HG03442 (cell line): ENCODE measurements around the gene DYSF.

ENCODE experiments used
- ATAC-seq: cut with Tn5 transposase; IDR thresholded peaks from one replicate; pipeline ENCODE4 v1.9.1; 2021; ENCODE audit warnings: mild to moderate bottlenecking, moderate library complexity; ENCODE audit not compliant: unreplicated experiment

DYSF gene

GRCh38 chr2:71564790-71565189, 111.4 kb downstream of the DYSF start:
- ATAC-seq, result no peak

- ATAC-seq, result no peak
Observed at GRCh38 chr2:71566372-71566771, 113.0 kb downstream of the DYSF start.

DNA sequence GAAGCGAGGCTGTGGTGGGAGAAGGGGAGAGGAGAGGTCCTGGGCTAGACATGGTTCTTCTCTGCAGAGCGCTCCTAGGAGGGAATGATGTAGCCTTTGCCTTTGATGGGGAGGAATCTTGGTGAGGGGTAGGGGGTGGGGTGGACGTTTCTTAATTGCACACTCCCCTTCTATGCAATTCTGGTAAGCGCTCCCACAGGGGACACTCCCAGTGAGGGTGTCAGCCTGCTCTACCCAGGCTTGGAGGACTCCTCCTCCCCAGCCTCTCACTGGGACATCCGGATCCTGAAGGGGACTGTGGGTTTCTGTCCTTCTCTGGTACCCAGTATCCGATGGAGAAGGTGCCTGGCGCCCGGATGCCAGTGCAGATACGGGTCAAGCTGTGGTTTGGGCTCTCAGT, 114.3 kb downstream of the DYSF start:
- no peak for ATAC-seq

- ATAC-seq, result no peak
Observed at GRCh38 chr2:71568103-71568502, 114.7 kb downstream of the DYSF start.

DNA sequence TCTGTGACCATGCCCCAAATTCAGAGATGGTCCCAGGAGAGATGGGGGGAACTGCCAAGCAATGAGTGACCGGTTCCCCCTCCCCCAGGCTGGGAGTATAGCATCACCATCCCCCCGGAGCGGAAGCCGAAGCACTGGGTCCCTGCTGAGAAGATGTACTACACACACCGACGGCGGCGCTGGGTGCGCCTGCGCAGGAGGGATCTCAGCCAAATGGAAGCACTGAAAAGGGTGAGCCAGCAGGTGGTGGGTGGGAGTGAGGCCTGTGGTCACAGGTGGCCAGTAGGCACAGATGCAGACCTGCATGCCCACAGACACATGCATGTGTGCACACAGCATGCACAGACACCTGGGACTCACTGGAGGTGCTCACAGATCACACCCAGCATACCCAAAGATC, 117.2 kb downstream of the DYSF start:
- no peak for ATAC-seq

DNA sequence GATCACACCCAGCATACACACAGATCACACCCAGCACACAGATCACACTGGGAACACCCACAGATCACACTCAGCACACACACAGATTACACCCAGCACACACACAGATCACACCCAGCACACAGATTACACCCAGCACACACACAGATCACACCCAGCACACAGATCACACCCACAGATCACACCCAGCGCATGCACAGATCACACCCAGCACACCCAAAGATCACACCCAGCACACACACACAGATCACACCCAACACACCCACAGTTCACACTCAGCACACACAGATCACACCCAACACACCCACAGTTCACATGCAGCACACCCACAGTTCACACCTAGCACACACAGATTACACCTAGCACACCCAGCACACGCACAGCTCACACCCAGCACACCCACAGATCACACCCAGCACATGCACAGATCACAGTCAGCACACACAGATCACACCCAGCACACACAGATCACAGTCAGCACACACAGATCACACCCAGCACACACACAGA, 117.6 kb downstream of the DYSF start:
- no peak for ATAC-seq

DNA sequence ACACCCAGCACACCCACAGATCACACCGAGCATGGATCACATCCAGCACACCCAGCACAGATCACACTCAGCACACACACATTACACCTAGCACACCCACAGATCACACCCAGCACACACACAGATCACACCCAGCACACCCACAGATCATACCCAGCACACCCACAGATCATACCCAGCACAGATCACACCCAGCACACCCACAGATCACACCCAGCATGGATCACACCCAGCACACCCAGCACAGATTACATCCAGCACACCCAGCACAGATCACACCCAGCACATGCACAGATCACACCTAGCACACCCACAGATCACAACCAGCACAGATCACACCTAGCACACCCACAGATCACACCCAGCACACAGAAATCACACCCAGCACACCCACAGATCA, 118.6 kb downstream of the DYSF start:
- no peak for ATAC-seq

DNA sequence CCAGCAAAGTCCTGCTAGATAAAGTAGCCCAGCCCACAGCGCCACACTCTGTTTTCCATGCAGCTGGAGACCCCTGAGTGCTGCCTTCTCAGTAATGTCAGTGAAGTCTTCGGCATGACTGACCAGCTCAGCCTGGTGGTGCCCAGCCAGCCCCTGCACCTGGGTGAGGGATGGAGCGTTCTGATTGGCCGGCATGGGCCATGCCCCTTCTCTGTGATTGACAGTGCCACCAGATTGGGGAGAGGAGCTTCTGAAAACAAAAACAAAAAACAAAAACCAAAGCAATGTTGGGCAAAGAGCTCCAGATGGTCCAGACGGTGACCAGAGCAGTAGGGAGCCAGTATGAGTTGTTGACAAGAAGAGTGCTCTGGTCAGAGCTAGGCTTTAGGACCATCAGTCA, 122.6 kb downstream of the DYSF start:
- ATAC-seq, result no peak

DNA sequence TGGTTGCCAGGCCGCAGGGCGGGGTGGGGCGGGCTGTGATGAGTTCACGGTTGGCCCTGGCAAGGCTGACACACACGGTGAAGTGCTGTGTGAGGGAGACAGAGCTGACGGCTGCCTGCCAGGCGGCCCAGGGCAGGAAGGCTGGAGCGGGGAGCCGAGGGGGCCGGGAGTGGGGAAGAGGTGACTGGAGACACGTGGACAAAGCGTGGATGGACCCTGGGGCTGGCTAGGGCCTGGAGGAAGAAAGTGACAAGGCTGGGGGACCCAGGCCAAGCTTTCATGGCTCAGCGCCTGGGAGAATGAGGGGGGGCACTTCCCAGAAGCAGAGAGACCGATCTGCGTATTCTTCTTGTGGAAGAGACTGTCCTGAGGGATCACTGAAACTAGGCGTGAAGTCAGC, 123.2 kb downstream of the DYSF start:
- ATAC-seq, result no peak

- ATAC-seq, result no peak
Observed at GRCh38 chr2:71577209-71577608, 123.8 kb downstream of the DYSF start.

GRCh38 chr2:71578767-71579342, 125.5 kb downstream of the DYSF start:
- no peak for ATAC-seq

DNA sequence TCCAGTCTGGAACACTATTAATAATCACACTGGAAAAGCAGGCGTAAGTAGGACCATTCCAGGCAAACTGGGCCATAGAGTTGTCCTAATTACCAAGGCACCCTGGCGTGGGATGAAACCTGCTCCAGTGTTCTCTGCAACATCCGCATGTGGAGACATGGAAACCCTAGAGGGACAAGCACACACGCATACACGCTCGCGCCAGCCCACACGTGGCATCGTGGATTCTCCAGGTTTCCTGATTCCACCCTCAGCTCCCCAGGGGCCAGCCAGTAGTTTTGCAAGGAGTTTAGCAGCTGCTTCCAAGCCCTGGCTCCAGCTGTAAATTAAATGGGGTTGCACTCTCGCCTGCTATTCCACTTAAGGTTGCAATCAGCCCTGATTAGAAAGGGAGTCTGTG, 127.7 kb downstream of the DYSF start:
- ATAC-seq, result no peak

DNA sequence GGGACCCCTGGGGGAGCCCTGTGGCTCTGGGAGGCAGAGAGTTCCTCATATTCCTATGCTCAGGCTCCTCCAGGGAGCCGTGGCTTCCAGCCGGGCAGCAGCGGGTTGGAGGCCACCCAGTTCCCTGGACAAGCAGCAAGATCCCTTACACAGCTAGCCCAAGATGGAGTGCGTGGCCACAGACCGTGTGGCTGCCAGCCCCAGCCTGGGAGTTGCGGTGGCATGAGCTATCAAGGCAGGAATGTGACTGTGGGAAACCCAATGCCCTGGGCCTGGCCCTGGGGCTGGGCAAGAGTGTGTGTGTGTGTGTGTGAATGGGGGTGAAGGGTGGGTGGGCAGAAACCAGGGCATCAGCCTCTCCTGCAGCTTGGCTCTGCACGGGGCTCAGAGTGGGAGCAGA, 130.5 kb downstream of the DYSF start:
- ATAC-seq, result no peak

DNA sequence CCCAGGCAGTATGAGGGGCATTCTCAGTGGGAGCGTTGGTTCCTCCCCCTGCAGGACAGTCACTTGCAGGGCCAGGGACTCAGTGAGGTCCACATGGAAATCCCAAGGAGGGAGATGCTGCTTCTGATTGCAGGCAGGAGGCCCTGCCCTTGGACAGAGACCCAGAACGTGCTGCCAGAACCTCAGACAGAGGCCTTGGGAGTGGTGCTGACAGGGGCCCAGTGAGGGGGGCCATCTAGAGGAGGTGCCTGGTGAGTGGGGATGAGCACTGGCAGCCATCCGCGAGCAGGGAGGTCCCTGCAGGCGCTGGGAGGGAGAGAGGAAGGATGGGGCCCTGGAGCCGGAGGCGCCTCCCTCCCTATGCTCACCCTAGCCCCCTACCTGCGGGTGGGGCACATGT, 133.1 kb downstream of the DYSF start:
- no peak for ATAC-seq

DNA sequence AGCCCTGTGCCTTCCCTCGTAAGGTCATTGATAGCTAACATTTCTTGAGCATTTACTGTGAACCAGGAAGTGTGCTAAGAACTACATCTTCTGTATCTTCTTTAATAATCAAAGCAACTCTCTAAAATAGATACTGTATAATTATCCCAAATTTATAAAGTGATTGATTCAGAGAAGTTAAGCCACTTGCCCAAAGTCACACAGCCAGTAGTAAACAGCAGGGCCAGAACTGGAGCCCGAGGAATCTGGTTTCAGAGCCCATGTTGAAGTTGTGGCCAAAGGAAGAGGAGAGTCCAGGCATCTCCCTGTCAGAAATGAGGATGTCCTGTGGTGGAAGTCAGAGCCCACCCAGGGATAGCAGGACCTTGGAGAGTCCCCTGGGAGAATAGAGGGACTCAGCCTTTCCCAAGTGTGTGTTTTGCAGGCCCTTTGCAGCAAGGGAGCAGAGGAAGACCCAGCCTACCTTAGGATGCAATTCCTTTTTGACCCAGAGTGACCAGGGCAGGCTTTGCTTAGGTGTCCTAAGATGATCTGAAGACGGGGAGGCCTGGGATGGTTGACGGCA, 134.2 kb downstream of the DYSF start:
- no peak for ATAC-seq

- ATAC-seq, result no peak
Observed at GRCh38 chr2:71588497-71589170, 135.3 kb downstream of the DYSF start.

GRCh38 chr2:71589763-71590162, 136.4 kb downstream of the DYSF start:
- no peak for ATAC-seq

GRCh38 chr2:71591044-71591443, 137.7 kb downstream of the DYSF start:
- ATAC-seq, result no peak

DNA sequence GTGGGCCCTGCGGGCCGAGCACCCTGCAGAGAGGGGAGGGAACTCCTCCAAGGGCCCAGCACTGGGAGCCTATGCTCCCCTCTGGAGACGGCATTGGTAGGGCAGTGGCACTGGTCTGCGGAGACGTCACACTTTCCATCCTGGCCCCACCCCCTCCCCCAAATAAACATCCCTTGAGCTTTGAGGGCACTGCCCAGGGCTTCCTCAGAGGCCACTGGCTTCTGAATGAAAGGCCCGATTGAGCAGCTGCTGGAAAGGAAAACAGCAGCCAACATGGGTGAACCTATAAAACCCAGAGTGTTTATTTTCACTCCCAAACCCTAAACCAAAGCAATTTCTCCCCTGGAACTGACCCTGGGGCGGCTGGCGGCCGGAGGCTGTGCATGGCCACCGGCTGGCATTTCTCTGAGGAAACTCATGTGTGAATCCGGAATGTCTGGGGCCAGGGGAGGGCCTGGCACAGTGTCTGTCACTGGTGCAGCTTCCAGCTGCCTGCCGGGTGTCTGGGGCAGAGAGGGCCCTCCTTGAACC, 138.9 kb downstream of the DYSF start:
- no peak for ATAC-seq

GRCh38 chr2:71595569-71595968, 142.2 kb downstream of the DYSF start:
- ATAC-seq, result no peak

- no peak for ATAC-seq
Observed at GRCh38 chr2:71596011-71596410, 142.7 kb downstream of the DYSF start.

DNA sequence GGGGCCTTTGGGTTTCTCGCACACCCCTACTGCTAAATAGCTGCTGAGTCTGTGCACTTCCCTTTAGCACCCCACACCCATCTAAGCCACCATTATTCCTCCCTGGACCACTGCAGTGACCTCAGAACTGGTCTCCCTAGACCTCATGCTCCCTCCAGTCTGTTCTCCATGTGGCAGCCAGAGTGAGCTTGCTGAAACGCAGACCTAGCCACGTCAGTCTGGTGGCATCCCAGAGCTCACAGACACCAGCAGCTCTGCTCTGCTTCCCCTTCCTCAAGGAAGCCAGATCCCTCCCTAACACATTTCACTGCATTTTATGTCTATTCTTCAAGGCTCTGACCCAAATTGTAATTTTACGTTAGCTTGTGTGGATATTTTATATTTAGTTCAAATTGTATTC, 144.4 kb downstream of the DYSF start:
- no peak for ATAC-seq
